Left ventricle myocardium superior (tissue), 1 donor: ENCODE data around the gene BEX5. TPM values are rescaled to one million over a fixed set of nuclear protein-coding genes. Genes with fewer than 3 reads are reported as not detected.
A peak's percentile ranks its signal among the peaks of the same experiment; 100 is the strongest.
"Not testable (repeated sequence)": the region's sequence is repeated elsewhere in the genome, so short reads cannot be mapped to it uniquely, and the experiment has no call there.

ENCODE experiments used
- ATAC-seq: fragments of 200-7000 bp; cut with Tn5 transposase; one replicate; pipeline ENCODE4 v1.9.1; 2020; ENCODE audit warnings: mild to moderate bottlenecking, moderate library complexity
- DNase-seq: peaks from one replicate; pipeline ENCODE4 v3.0.0-alpha.2; 2020
- intact Hi-C: fragments of 100-400 bp; cut with micrococcal nuclease; formaldehyde crosslinking; loops from one replicate; pipeline ENCODE4 v1.11.0; 2022
- long read RNA-seq: library from polyadenylated mRNA; unstranded; transcript quantifications from one replicate; pipeline ENCODE4 v2.0.0, GENCODE V29; 2021
- total RNA-seq: library from RNA; stranded (reverse); fragmentation: NEBNext Ultra II Directional; extraction: Animal tissue kit (Norgen Biotek cat#: 25700); gene quantifications from one replicate; pipeline ENCODE4 v1.2.1, GENCODE V29; 2021
- donor health status: DM: no; HTN: yes; CAD: no; lungs with severe emphysema.

The BEX5 gene
- total RNA-seq = 0.40 TPM
- long read RNA-seq = 0 reads

DNA sequence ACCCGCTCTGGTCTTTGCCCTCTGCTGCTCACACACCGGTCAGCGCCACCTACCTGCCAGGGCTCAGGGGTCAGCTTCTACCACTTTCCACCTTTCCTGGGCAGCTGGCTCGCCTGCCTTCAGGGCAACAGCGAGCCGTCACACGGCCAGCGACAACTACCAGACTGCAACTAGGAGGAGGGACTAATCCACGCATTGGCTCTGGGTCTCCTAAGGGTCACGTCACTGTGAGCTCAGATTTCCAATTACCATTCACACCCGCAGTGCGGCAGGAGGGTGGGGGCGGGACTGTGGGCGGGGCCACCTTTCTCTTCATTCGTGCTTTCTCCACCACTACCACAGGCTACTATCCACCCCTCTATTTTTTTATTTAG is at the start of gene BEX5:
Gene BEX5, minus strand, starts transcription at position 172 of the 374 bp plus-strand sequence. CDS start 1,712 bp downstream, outside the sequence.
- intact Hi-C loops = no loop called here

DNA sequence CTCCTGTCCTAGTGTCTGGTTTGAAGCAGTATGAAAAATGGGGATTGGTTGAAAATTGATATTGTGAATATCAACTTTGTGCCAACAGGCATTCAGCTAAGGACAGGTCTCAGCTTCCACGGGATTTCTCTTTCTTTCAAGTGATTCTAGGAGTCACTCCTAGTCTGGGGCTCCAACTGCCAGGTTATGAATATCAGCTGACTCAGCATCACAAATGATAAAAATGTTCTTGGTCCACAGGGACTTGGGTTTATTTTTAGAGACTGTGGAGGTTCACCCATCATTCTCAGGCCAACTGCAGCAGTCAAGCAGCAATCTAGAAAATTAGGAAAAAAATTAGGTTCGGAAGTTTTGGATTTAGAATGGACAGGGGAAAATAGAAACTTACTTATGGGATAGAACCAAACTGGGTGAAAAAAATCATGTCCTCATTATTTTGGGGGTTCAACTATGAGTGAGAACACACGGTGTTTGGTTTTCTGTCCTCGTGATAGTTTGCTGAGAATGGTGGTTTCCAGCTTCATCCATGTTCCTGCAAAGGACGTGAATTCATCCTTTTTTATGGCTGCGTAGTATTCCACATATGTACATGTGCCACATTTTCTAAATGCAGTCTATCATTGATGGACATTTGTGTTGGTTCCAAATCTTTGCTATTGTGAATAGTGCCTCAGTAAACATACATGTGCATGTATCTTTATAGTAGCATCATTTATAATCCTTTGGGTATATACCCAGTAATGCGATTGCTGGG is 30.4 kb upstream of the BEX5 start:
- DNase-seq (no peak), ATAC-seq (no peak)
- intact Hi-C loops = no loop called here

More for the DNA sequence above, at the start of gene BEX5:
- peak; percentile 32 for DNase-seq
- peak; percentile 95 for ATAC-seq

DNA sequence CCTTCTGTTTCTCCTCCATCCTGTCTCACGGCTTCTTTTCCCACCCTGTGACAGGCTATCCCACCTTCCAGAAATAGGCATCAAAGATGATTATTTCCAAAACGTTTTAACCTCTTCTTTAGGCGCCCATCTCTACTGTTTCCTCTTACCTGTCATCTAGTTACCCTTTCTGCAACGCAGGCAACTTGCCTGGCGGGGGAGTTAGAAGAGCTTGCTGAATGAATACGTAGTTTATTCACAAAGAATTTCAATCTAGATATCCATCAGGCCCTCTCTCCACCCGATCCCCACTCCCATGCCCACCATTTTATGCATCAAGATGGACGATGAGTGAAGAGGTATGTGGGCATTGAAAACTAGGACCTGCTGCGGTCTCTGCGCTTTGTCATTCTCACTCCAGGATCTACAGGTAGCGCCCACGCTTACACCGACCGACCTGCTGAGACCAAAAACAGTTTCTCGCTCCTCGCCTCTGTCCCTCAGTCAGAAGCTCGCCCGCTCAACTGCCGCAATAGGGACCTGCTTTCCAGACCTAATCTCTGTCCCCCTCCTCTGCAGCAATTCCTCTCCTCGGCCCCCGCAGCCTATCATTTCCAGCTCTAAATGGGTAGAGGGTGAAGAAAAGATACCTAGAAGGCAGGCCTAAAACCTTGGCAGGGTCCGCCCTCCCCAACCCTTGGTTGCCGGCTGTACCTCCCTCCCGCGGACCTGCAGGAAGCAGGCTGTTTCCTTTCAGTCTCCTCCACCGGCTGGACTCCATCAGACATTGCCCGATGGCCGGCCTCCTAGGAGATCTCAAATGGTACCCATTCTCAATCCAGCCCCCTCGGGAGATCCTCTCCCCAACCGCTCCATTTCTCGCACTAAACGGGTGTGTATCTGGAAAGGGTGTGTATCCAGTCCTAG is 624 bp downstream of the BEX5 start:
- ATAC-seq (peak; percentile 38), DNase-seq (no peak)
- intact Hi-C loops = no loop called here

DNA sequence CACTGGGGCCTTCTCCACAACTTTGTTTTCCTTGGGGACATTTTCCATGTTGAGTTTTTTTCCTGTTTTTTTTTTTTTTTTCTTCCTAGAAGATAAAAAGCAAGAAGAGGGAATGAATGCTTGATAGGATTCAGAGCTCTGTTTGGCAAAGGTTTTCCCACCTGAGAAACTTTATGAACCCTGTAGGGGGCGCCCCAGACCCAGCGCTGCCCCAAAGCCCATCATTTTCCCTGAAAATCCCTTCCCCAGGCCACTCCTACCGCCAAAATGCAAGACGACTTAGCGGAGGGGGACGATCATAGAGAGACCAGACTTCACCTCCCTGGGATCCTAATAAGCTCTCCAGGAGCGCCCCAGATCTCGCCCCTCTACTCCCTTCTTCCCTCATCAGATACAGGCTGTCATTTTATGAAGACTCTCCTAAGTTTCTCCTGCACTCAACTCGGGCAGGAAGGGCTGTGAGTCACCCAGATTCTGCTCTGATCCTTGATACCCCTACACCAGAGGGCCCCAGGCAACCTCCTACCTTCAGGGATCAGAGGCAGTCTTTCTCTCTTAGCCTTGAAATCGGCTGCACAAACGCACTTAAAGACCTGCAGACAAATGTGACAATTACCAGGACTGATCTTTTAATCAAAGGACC is 1.4 kb downstream of the BEX5 start:
- DNase-seq = no peak
- no peak for ATAC-seq
- intact Hi-C loops = no loop called here

DNA sequence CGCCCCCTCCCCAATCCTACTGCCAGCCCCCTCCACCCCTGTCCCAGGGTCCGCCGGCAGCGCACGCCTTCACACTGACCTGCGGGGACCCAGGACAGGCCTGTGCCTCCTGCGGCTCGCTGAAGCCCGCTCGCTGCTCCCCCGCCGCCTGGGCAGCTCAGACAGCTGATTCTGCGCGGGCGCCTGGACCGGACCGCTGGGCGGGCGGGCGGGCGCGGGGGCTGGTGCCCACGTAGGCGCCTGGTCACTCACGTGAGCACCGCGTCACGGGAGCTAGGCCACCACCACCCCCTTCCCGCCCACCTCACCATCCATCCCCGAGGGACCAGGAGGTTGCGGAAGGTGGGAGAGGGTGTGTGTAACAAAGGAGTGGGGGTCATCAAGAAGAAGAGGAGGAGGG is 13.5 kb downstream of the BEX5 start, which contains the start of gene TCEAL6:
Gene TCEAL6, minus strand, starts transcription at position 208 of the 400 bp plus-strand sequence.
- intact Hi-C loops, ATAC-seq, DNase-seq: not testable (repeated sequence)

DNA sequence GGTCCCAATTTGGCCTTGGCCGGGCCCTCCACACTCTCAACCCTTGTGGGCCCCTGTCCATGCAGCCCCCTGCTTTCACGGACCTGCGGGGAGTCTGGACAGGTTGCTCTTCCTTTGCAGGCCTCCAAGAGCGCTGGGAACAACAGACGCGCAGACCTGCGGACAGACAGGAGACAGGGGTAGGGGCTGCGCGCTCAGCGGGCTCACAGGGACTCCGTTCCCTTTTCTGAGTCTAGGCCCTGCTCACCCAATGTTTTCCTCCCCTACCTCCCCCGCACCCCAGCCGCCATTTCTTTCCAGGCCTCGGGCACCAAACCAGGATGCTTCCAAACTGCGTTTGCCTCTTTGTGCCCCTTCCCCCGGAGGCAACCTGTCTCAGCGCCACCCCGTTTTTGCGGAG is 14.1 kb downstream of the BEX5 start:
- intact Hi-C loops, DNase-seq, ATAC-seq: not testable (repeated sequence)

DNA sequence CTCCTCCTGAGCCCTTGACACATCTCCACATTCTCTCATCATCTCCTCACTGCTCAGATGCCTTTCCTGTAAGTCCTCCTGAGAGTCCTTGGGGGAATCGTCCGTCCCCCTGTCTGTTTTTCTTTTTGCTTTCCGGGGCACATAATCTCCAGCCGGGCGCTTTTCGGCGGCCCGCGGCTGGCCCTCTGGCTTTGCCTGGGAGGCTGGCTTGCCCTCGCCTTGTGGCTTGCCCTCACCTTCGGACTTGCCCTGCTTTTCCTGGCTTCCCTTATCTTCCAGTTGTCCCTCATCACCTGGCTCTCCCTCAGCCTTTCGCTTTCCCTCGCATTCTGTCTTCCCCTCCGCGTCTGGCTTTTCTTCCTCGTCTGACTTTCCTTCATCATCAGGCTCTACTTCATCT is 14.9 kb downstream of the BEX5 start:
- intact Hi-C loops, DNase-seq, ATAC-seq: not testable (repeated sequence)

DNA sequence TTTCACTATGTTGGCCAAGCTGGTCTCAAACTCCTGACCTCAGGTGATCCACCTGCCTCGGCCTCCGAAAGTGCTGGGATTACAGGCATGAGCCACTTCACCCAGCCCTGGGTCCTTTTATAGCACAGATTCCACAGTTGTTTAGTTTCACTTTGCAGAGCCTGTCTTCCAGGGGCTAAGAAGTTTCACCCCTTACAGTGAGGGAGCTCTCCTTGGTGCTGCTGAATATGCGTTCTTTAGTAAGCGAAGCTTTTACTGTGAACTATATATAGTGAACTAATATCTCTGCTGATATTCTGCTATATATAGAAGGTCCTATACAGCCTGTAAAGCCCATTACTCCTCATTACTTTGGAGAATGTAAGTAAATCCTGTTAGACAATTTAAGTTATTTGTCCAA is 17.7 kb downstream of the BEX5 start:
- intact Hi-C loops = no loop called here
- DNase-seq (no peak), ATAC-seq (no peak)

DNA sequence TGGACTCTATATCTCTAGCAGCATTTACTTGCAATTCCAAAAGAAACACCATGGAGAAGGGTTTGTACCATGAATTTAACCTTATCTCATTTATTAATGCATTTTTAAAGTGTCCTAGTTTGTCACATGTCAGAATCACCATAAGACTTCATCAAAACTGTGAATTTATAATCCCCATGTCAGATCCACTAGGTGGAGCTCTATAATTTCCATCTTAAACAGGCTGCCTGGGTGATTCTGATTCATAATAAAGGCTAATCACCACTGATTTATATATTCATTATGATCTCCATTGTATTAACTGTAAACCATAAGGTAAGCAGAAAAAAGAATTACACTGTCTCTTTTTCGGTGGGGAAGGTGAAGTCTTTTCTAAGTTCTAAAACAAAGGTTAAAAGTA is 26.3 kb downstream of the BEX5 start:
- DNase-seq = no peak
- intact Hi-C loops = no loop called here
- no peak for ATAC-seq

DNA sequence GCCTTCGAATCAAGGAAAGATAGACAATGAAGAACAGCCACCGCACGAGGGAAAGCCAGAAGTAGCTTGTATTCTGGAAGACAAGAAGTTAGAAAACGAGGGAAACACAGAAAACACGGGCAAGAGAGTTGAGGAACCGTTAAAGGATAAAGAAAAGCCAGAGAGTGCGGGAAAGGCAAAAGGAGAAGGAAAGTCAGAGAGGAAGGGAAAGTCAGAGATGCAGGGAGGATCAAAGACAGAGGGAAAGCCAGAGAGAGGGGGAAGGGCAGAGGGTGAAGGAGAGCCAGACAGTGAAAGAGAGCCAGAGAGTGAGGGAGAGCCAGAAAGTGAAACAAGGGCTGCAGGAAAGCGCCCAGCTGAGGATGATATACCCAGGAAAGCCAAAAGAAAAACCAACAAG is 28.9 kb downstream of the BEX5 start:
- intact Hi-C loops = no loop called here
- ATAC-seq (no peak), DNase-seq (no peak)

DNA sequence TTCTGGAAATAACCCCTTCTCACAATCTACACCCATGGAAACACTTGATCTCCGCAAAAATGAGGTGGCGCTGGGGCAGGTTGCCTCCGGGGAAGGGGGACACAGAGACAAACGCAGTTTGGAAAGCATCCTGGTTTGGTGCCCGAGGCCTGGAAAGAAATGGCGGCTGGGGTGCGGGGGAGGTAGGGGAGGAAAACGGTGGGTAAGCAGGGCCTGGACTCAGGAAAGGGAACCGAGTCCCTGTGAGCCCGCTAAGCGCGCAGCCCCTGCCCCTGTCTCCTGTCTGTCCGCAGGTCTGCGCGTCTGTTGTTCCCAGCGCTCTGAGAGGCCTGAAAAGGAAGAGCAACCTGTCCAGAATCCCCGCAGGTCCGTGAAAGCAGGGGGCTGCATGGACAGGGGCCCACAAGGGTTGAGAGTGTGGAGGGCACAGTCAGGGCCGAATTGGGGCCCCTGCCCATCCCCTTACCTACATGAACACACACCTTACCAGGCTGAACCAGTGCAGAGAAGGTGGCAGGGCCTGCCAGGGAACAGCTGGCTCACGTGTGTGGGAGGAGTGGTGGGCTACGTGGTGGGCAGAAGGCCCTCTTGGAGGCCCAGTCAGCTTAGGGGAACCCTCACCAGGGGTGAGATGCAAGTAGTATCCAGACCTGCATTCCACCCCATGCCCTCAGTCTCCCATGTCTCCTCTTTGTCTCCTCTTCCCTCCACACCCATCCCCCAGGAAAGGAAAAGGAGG is 29.5 kb downstream of the BEX5 start:
- DNase-seq, ATAC-seq, intact Hi-C loops: not testable (repeated sequence)

DNA sequence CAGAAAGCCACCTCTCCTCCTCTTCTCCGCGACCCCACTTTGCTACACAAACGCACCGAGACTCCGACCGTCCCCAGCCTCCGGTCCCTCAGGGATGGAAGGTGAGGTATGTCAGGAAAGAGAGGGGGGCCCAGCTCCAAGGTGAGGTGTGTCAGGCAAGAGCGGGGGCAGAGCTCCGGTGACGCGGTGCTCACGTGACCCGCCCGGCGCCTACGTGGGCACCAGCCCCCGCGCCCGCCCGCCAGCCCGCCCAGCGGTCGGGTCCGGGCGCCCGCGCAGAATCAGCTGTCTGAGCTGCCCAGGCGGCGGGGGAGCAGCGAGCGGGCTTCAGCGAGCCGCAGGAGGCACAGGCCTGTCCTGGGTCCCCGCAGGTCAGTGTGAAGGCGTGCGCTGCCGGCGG is 30.3 kb downstream of the BEX5 start, which contains the start of gene TCEAL2:
Gene TCEAL2, plus strand, starts transcription at position 244 of the 400 bp plus-strand sequence. CDS start 1,152 bp downstream, outside the sequence.
- intact Hi-C loops, DNase-seq, ATAC-seq: not testable (repeated sequence)

DNA sequence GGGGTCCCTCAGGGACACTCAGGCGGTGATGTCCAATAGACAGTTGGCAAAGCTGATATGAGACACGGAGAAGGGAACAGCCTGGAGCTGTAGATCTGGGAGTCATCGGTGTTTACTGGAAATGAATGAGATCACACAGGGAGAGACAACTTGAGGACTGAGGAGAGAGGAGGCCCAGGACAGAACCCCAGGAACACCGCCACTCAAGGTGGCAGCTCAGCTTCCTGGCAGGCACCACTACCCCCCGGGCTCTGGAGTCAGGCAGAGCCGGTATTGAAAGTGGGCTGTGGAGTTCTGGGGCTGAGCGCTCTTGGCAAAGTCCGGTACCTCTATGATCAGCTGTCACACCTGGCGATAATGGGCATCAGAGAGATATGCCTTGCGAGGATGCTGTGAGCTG is 30.8 kb downstream of the BEX5 start:
- ATAC-seq, intact Hi-C loops, DNase-seq: not testable (repeated sequence)

DNA sequence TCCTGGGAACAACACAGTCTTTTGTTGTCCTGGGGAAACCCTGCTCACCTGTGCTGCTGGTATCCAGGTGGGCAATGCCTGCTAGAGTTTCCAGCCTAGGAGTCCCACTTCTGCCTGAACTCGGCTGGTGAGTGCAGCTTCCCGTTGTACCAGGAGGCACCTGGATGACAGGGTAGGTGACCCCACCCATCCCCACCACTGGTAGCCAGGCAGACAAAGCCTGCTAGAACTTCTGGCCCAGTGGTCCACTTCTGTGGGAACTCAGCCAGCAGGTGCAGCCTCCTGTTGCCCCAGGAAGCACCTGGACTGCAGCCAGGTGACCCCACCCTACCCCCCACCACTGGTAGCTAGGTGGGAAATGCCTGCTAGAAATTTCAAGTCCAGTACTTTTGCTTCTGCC is 40.0 kb downstream of the BEX5 start:
- intact Hi-C loops = no loop called here
- no peak for DNase-seq
- ATAC-seq = no peak

DNA sequence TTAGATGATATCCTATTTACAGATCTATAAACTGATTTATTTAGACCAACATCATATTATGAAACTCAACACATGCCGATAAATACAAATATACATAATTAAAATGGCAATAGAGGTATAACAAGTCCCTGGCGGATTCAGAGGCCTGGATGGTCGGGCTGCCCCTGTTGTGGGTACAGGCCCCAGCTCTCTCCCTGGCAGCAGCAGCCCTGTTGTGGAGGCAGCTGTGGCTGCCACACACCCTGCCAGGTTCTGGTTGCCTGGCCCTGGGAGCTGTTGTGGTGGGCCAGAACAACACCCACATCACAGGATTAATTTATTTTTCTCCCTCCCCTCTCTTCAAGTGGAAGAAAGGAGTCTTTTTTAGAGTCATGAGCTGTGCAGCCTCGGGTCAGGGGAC is 42.4 kb downstream of the BEX5 start:
- intact Hi-C loops = no loop called here
- DNase-seq = no peak
- ATAC-seq = no peak
